WTC11 (cell line): ENCODE results near the gene PLPP7. TPM values are rescaled to one million over a fixed set of nuclear protein-coding genes. Genes with fewer than 3 reads are reported as not detected.
A peak's percentile ranks its signal among the peaks of the same experiment; 100 is the strongest.

ENCODE experiments used
- ATAC-seq: fragments of 200-7000 bp; cut with Tn5 transposase; 2 replicates; pipeline ENCODE4 v1.10.0; 2021; ENCODE audit warnings: mild to moderate bottlenecking, moderate library complexity
- CTCF ChIA-PET: fragments of 300-600 bp; sonication (Branson Sonifier 250); formaldehyde crosslinking; loops from one replicate; lab custom pipeline; 2021; ENCODE audit warnings: antibody characterized with exemption; lab: Charles Lee
- POLR2A ChIA-PET: fragments of 350-600 bp; sonication (Branson Sonifier 250); formaldehyde crosslinking; loops from one replicate; lab custom pipeline; 2021; ENCODE audit warnings: antibody characterized with exemption; lab: Charles Lee
- DNase-seq: peaks from one replicate; pipeline ENCODE4 v3.0.0; 2021; ENCODE audit warnings: low spot score
- H3K27ac Mint-ChIP-seq: 2 replicates; pipeline ENCODE4 v1.8.0; 2021; ENCODE audit warnings: mixed read lengths
- H3K27me3 Mint-ChIP-seq: 2 replicates; pipeline ENCODE4 v1.8.0; 2021; ENCODE audit warnings: low read depth, mild to moderate bottlenecking, moderate library complexity, mixed read lengths
- H3K36me3 Mint-ChIP-seq: 2 replicates; pipeline ENCODE4 v1.8.0; 2021; ENCODE audit warnings: mixed read lengths
- H3K4me1 Mint-ChIP-seq: 2 replicates; pipeline ENCODE4 v1.8.0; 2022; ENCODE audit warnings: mixed read lengths
- H3K4me3 Mint-ChIP-seq: 2 replicates; pipeline ENCODE4 v1.8.0; 2021; ENCODE audit warnings: mild to moderate bottlenecking, moderate library complexity, mixed read lengths
- H3K9me3 Mint-ChIP-seq: 2 replicates; pipeline ENCODE4 v1.8.0; 2021; ENCODE audit warnings: mixed read lengths
- ESRRA ChIP-seq: sonication (generic); formaldehyde crosslinking; IDR thresholded peaks from 2 replicates; pipeline ENCODE4 v1.8.1; 2022; ENCODE audit warnings: mild to moderate bottlenecking, missing genetic modification reagents, borderline replicate concordance
- FOXP1 ChIP-seq: sonication (generic); formaldehyde crosslinking; IDR thresholded peaks from 2 replicates; pipeline ENCODE4 v1.8.0; 2022; ENCODE audit warnings: missing genetic modification reagents, mild to moderate bottlenecking, moderate library complexity, borderline replicate concordance
- JAZF1 ChIP-seq: fragments of 250-450 bp; sonication (Bioruptor Pico); IDR thresholded peaks from 2 replicates; pipeline ENCODE4 v1.9.0; 2021; ENCODE audit warnings: moderate library complexity, mild to moderate bottlenecking, inconsistent platforms
- MXD4 ChIP-seq: fragments of 250-450 bp; sonication (Bioruptor Pico); IDR thresholded peaks from 2 replicates; pipeline ENCODE4 v1.8.0; 2021; ENCODE audit warnings: mild to moderate bottlenecking, moderate library complexity, borderline replicate concordance
- MYBL2 ChIP-seq: sonication (generic); formaldehyde crosslinking; IDR thresholded peaks from 2 replicates; pipeline ENCODE4 v1.8.1; 2023; ENCODE audit warnings: mild to moderate bottlenecking, moderate library complexity, missing genetic modification reagents
- NFE2L1 ChIP-seq: sonication (generic); formaldehyde crosslinking; IDR thresholded peaks from 2 replicates; pipeline ENCODE4 v1.8.1; 2023; ENCODE audit warnings: missing genetic modification reagents
- TEAD4 ChIP-seq: sonication (generic); formaldehyde crosslinking; IDR thresholded peaks from 2 replicates; pipeline ENCODE4 v1.8.0; 2022; ENCODE audit warnings: mild to moderate bottlenecking, missing genetic modification reagents
- ZNF121 ChIP-seq: sonication (generic); formaldehyde crosslinking; IDR thresholded peaks from 2 replicates; pipeline ENCODE4 v1.8.0; 2023; ENCODE audit warnings: missing genetic modification reagents
- ZNF317 ChIP-seq: sonication (generic); formaldehyde crosslinking; IDR thresholded peaks from 2 replicates; pipeline ENCODE4 v1.8.1; 2023; ENCODE audit warnings: low read depth, mild to moderate bottlenecking, moderate library complexity, missing genetic modification reagents, borderline replicate concordance
- ZNF416 ChIP-seq: fragments of 250-450 bp; sonication (Bioruptor Pico); IDR thresholded peaks from 2 replicates; pipeline ENCODE4 v1.9.0; 2021; ENCODE audit warnings: mild to moderate bottlenecking, inconsistent platforms
- total RNA-seq: library from RNA; stranded (reverse); gene quantifications from 3 replicates; pipeline ENCODE4 v1.2.3, GENCODE V29; 2021
- TF ChIP-seq, protein P1 (sequence below): sonication (generic); formaldehyde crosslinking; IDR thresholded peaks from 2 replicates; pipeline ENCODE4 v1.8.0; 2022; ENCODE audit warnings: missing genetic modification reagents
- TF ChIP-seq, protein P2 (sequence below): sonication (generic); formaldehyde crosslinking; IDR thresholded peaks from 2 replicates; pipeline ENCODE4 v1.8.1; 2023; ENCODE audit warnings: mild to moderate bottlenecking, missing genetic modification reagents
- TF ChIP-seq, protein P3 (sequence below): sonication (generic); formaldehyde crosslinking; conservative IDR thresholded peaks from 2 replicates; pipeline ENCODE4 v1.8.1; 2022; ENCODE audit warnings: mild to moderate bottlenecking, missing genetic modification reagents
- TF ChIP-seq, protein P4 (sequence below): fragments of 250-450 bp; sonication (Bioruptor Pico); IDR thresholded peaks from 2 replicates; pipeline ENCODE4 v1.9.0; 2021; ENCODE audit warnings: mild to moderate bottlenecking
- TF ChIP-seq, protein P5 (sequence below): sonication (generic); formaldehyde crosslinking; IDR thresholded peaks from 2 replicates; pipeline ENCODE4 v1.8.1; 2022; ENCODE audit warnings: low read depth, mild to moderate bottlenecking, moderate library complexity, missing genetic modification reagents, borderline replicate concordance
- TF ChIP-seq, protein P6 (sequence below): fragments of 250-450 bp; sonication (Bioruptor Pico); conservative IDR thresholded peaks from 2 replicates; pipeline ENCODE4 v1.9.0; 2021; ENCODE audit warnings: mild to moderate bottlenecking
- TF ChIP-seq, protein P7 (sequence below): sonication (generic); formaldehyde crosslinking; IDR thresholded peaks from 2 replicates; pipeline ENCODE4 v1.8.1; 2023; ENCODE audit warnings: mild to moderate bottlenecking, missing genetic modification reagents, moderate library complexity
- TF ChIP-seq, protein P8 (sequence below): fragments of 250-450 bp; sonication (Bioruptor Pico); IDR thresholded peaks from 2 replicates; pipeline ENCODE4 v2.1.2; 2022; ENCODE audit warnings: mild to moderate bottlenecking, moderate library complexity
- TF ChIP-seq, protein P9 (sequence below): sonication (generic); formaldehyde crosslinking; IDR thresholded peaks from 2 replicates; pipeline ENCODE4 v1.8.1; 2022; ENCODE audit warnings: mild to moderate bottlenecking, missing genetic modification reagents, moderate library complexity, borderline replicate concordance

The PLPP7 gene
- total RNA-seq, 1 experiment from 2014 or later, result 4.2 TPM

DNA sequence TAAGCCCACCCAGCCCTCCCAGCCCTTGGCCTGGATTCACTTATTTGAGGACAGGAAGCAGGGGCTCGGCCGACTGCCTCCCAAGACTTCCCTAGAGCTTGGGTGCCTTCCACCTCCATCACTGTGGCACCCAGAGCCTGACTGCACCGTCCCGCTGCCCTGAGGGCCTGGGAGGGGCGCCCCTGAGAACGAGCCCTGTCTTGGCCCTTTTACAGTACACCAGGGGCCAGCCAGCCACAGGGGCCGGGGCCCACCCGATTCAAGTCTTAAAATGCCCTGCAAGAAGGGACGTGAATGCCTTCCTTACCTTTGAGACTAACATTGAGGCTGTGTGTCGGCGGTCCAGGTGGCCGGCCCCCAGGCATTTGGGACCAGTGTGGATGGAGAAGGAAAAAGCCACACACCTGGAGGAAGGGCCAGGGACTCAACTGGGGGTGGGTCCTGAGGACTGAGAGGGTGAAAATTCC is 30.1 kb upstream of the PLPP7 start:
- ChIA-PET CTCF (interaction anchor here (1.3 to 2.9 kb wide), 2 partner anchors 77 to 90 kb away, joined by 4 to 9 read pairs; no protein-coding TSS in a partner anchor), POLR2A (no interaction called here)
- TF ChIP-seq ZNF416, result no peak
- TF ChIP-seq, protein P1, sequence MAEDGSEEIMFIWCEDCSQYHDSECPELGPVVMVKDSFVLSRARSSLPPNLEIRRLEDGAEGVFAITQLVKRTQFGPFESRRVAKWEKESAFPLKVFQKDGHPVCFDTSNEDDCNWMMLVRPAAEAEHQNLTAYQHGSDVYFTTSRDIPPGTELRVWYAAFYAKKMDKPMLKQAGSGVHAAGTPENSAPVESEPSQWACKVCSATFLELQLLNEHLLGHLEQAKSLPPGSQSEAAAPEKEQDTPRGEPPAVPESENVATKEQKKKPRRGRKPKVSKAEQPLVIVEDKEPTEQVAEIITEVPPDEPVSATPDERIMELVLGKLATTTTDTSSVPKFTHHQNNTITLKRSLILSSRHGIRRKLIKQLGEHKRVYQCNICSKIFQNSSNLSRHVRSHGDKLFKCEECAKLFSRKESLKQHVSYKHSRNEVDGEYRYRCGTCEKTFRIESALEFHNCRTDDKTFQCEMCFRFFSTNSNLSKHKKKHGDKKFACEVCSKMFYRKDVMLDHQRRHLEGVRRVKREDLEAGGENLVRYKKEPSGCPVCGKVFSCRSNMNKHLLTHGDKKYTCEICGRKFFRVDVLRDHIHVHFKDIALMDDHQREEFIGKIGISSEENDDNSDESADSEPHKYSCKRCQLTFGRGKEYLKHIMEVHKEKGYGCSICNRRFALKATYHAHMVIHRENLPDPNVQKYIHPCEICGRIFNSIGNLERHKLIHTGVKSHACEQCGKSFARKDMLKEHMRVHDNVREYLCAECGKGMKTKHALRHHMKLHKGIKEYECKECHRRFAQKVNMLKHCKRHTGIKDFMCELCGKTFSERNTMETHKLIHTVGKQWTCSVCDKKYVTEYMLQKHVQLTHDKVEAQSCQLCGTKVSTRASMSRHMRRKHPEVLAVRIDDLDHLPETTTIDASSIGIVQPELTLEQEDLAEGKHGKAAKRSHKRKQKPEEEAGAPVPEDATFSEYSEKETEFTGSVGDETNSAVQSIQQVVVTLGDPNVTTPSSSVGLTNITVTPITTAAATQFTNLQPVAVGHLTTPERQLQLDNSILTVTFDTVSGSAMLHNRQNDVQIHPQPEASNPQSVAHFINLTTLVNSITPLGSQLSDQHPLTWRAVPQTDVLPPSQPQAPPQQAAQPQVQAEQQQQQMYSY (CRISPR knock-in tag), result no peak
- TF ChIP-seq ZNF121, result 0 out of 2 replicates have a peak, but pooled peaks have one; percentile 20
- TF ChIP-seq, protein P2, sequence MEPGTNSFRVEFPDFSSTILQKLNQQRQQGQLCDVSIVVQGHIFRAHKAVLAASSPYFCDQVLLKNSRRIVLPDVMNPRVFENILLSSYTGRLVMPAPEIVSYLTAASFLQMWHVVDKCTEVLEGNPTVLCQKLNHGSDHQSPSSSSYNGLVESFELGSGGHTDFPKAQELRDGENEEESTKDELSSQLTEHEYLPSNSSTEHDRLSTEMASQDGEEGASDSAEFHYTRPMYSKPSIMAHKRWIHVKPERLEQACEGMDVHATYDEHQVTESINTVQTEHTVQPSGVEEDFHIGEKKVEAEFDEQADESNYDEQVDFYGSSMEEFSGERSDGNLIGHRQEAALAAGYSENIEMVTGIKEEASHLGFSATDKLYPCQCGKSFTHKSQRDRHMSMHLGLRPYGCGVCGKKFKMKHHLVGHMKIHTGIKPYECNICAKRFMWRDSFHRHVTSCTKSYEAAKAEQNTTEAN, result no peak
- Mint-ChIP-seq H3K27me3 (no peaks in the 10 kb centered on the region), H3K9me3 (no peaks in the 10 kb centered on the region), H3K4me1 (peaks cover 9% of the 10 kb centered on the region), H3K27ac (no peak overlapping the region), H3K36me3 (no peaks in the 10 kb centered on the region), H3K4me3 (no peak overlapping the region)
- DNase-seq (no peak), ATAC-seq (no peak)

DNA sequence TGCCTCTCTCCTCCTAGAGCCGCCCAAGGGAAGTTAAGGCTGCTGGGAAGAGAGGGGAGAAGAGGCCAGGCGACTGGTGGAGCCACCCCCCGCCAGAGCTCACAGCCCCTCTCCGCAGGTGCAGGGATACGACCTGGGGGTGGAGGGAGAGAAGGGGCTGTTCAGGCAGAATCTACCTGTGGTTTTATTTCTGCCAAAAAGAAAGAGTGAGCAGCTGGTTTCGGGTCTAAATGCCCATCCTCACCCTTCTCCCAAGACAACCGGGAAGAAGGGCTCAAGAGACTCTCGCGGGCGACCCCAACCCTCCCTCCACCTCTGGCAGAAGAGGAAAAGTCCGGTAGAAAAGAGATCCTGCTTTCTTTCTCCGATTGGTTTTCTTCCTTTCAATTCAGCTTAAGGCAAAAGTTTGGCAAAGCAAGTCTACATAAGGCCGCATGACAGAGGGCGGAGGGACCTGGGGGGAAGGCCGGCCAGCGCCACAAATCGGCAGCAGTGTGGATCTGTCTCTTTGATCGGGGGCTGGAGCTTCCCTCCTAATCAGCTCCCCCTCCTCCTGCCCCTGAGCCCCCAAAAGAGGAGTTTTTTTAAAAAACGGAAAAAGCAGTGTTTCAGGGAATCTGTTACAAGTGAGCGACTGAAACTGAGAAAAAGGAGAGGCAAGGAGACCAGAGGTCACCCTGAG is 29.5 kb upstream of the PLPP7 start:
- Mint-ChIP-seq H3K9me3 (no peaks in the 10 kb centered on the region), H3K4me3 (no peak overlapping the region), H3K36me3 (no peaks in the 10 kb centered on the region), H3K4me1 (peaks cover 9% of the 10 kb centered on the region), H3K27me3 (no peaks in the 10 kb centered on the region), H3K27ac (0 out of 2 replicates have a peak overlapping the region, but pooled peaks have one; percentile 15)
- no peak for DNase-seq
- ChIA-PET CTCF (interaction anchor here (1.3 to 2.9 kb wide), 2 partner anchors 77 to 90 kb away, joined by 4 to 9 read pairs; no protein-coding TSS in a partner anchor), POLR2A (no interaction called here)
- ATAC-seq, result no peak
- TF ChIP-seq, protein P3, sequence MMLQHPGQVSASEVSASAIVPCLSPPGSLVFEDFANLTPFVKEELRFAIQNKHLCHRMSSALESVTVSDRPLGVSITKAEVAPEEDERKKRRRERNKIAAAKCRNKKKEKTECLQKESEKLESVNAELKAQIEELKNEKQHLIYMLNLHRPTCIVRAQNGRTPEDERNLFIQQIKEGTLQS (CRISPR knock-in tag), result no peak
- TF ChIP-seq TEAD4 (no peak), JAZF1 (CRISPR knock-in tag) (no peak), MXD4 (no peak), ZNF317 (CRISPR knock-in tag) (no peak), MYBL2 (no peak), FOXP1 (CRISPR knock-in tag) (no peak), NFE2L1 (CRISPR knock-in tag) (no peak), ESRRA (CRISPR knock-in tag) (no peak)
- TF ChIP-seq, protein P4, sequence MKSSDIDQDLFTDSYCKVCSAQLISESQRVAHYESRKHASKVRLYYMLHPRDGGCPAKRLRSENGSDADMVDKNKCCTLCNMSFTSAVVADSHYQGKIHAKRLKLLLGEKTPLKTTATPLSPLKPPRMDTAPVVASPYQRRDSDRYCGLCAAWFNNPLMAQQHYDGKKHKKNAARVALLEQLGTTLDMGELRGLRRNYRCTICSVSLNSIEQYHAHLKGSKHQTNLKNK (CRISPR knock-in tag), result no peak
- TF ChIP-seq, protein P5, sequence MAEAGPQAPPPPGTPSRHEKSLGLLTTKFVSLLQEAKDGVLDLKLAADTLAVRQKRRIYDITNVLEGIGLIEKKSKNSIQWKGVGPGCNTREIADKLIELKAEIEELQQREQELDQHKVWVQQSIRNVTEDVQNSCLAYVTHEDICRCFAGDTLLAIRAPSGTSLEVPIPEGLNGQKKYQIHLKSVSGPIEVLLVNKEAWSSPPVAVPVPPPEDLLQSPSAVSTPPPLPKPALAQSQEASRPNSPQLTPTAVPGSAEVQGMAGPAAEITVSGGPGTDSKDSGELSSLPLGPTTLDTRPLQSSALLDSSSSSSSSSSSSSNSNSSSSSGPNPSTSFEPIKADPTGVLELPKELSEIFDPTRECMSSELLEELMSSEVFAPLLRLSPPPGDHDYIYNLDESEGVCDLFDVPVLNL (CRISPR knock-in tag), result no peak
- TF ChIP-seq, protein P6, sequence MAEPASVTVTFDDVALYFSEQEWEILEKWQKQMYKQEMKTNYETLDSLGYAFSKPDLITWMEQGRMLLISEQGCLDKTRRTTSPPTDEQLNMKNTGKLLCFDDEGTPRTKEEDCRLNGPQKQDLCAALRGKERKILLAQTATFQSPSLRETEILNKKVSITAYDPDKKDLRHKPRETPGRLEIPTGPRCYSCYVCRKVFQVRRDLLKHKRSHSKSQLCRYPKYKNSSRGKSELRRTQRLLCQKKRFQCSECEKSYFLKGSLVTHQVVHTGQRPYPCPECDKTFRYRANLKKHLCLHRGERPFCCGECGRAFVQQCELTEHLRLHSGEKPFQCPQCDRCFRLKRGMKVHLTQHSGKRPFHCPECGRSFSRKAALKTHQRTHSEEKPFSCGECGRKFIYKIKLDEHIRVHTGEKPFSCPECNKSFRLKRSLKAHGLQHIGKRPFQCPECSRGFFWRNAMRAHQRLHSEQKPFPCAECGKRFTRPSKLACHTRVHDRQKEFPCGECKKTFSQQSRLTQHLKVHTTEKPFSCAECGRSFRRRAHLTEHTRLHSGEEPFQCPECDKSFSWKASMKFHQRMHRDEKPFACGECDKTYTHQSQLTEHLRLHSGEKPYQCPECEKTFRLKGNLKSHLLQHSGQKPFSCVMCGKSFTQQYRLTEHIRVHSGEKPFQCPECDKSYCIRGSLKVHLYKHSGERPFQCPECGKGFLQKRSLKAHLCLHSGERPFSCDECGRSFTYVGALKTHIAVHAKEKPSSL (CRISPR knock-in tag), result no peak
- TF ChIP-seq, protein P7, sequence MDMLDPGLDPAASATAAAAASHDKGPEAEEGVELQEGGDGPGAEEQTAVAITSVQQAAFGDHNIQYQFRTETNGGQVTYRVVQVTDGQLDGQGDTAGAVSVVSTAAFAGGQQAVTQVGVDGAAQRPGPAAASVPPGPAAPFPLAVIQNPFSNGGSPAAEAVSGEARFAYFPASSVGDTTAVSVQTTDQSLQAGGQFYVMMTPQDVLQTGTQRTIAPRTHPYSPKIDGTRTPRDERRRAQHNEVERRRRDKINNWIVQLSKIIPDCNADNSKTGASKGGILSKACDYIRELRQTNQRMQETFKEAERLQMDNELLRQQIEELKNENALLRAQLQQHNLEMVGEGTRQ (CRISPR knock-in tag), result no peak
- TF ChIP-seq, protein P8, sequence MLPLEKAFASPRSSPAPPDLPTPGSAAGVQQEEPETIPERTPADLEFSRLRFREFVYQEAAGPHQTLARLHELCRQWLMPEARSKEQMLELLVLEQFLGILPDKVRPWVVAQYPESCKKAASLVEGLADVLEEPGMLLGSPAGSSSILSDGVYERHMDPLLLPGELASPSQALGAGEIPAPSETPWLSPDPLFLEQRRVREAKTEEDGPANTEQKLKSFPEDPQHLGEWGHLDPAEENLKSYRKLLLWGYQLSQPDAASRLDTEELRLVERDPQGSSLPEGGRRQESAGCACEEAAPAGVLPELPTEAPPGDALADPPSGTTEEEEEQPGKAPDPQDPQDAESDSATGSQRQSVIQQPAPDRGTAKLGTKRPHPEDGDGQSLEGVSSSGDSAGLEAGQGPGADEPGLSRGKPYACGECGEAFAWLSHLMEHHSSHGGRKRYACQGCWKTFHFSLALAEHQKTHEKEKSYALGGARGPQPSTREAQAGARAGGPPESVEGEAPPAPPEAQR, result no peak
- TF ChIP-seq, protein P9, sequence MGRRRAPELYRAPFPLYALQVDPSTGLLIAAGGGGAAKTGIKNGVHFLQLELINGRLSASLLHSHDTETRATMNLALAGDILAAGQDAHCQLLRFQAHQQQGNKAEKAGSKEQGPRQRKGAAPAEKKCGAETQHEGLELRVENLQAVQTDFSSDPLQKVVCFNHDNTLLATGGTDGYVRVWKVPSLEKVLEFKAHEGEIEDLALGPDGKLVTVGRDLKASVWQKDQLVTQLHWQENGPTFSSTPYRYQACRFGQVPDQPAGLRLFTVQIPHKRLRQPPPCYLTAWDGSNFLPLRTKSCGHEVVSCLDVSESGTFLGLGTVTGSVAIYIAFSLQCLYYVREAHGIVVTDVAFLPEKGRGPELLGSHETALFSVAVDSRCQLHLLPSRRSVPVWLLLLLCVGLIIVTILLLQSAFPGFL (CRISPR knock-in tag), result no peak
